H1 (cell line): ENCODE results near the gene TMEM106C. TPM values are rescaled to one million over a fixed set of nuclear protein-coding genes. Genes with fewer than 3 reads are reported as not detected.

Experiments
- CTCF ChIA-PET: fragments of 300-600 bp; sonication (Branson Sonifier 250); formaldehyde crosslinking; loops from one replicate; lab custom pipeline; 2021; ENCODE audit not compliant: partially characterized antibody; lab: Charles Lee
- POLR2A ChIA-PET: fragments of 300-600 bp; sonication (Branson Sonifier 250); formaldehyde crosslinking; loops from one replicate; lab custom pipeline; 2021; ENCODE audit warnings: inconsistent platforms; ENCODE audit not compliant: partially characterized antibody; lab: Charles Lee
- DNase-seq, 2 experiments: peaks; one replicate each; pipeline versions ENCODE4 v3.0.0 to v3.0.0-alpha.2; 2010 to 2022; ENCODE audit warnings: low spot score in 2 of 2, low read depth in 1 of 2, mixed read lengths in 1 of 2
- FAIRE-seq: peaks from 2 replicates; lab custom pipeline; 2011; peaks lifted over from hg19 to GRCh38; lab: Jason Lieb, UNC
- H2AFZ ChIP-seq: 2 replicates; pipeline ENCODE4 v1.8.1; 2012; ENCODE audit warnings: low read length, inconsistent platforms
- H2AK5ac ChIP-seq: 2 replicates; pipeline ENCODE4 v1.6.1; 2013; ENCODE audit warnings: low read depth, low read length
- H2BK120ac ChIP-seq: replicated peaks from 2 replicates; pipeline ENCODE3; 2013; ENCODE audit warnings: low read depth, low read length, inconsistent platforms
- H2BK12ac ChIP-seq: 2 replicates; pipeline ENCODE4 v1.6.1; 2013; ENCODE audit warnings: low read depth, low read length
- H2BK15ac ChIP-seq: 2 replicates; pipeline ENCODE4 v1.6.1; 2013; ENCODE audit warnings: low read length
- H2BK20ac ChIP-seq: 2 replicates; pipeline ENCODE4 v1.6.1; 2013; ENCODE audit warnings: low read length
- H2BK5ac ChIP-seq: 2 replicates; pipeline ENCODE4 v1.6.1; 2013; ENCODE audit warnings: low read depth, low read length
- H3K14ac ChIP-seq: 2 replicates; pipeline ENCODE4 v1.6.1; 2013; ENCODE audit warnings: inconsistent platforms; ENCODE audit not compliant: insufficient read length
- H3K18ac ChIP-seq: 2 replicates; pipeline ENCODE4 v1.6.1; 2013; ENCODE audit warnings: low read length; ENCODE audit errors: extremely low read depth
- H3K23ac ChIP-seq: 2 replicates; pipeline ENCODE4 v1.6.1; 2013; ENCODE audit warnings: inconsistent platforms; ENCODE audit not compliant: insufficient read length
- H3K23me2 ChIP-seq: 2 replicates; pipeline ENCODE4 v1.6.1; 2013; ENCODE audit warnings: low read depth, low read length
- H3K27ac ChIP-seq: 2 replicates; pipeline ENCODE4 v1.6.1; 2011; ENCODE audit warnings: low read depth, low read length, inconsistent platforms
- H3K27me3 ChIP-seq, 4 experiments: replicated peaks in 1 of 4; 1 replicate in 1 of 4; 2 replicates in 3 of 4; pipeline versions ENCODE4 v1.6.1 to v1.8.1; 2011 to 2013; ENCODE audit warnings: low read length in 3 of 4, mild to moderate bottlenecking in 3 of 4, inconsistent platforms in 2 of 4, mixed read lengths in 2 of 4, moderate library complexity in 1 of 4; ENCODE audit not compliant: control insufficient read depth in 3 of 4, insufficient read depth in 3 of 4; ENCODE audit errors: extremely low read depth in 1 of 4
- H3K36me3 ChIP-seq, 4 experiments: 2 replicates each; pipeline versions ENCODE4 v1.6.1 to v1.8.1; 2011 to 2013; ENCODE audit warnings: mild to moderate bottlenecking in 4 of 4, low read length in 3 of 4, moderate library complexity in 2 of 4, control low read depth in 1 of 4, inconsistent platforms in 1 of 4; ENCODE audit not compliant: insufficient read depth in 4 of 4, control insufficient read depth in 2 of 4
- H3K4ac ChIP-seq: replicated peaks from 2 replicates; pipeline ENCODE3; 2013; ENCODE audit warnings: low read length, low read depth, mixed read lengths, inconsistent platforms; ENCODE audit not compliant: insufficient read length
- H3K4me1 ChIP-seq, 4 experiments: replicated peaks in 1 of 4; 1 replicate in 1 of 4; 2 replicates in 3 of 4; pipeline versions ENCODE4 v1.6.1 to v1.8.1; 2011 to 2013; ENCODE audit warnings: low read length in 3 of 4, inconsistent platforms in 2 of 4, mixed read lengths in 1 of 4; ENCODE audit not compliant: insufficient read depth in 4 of 4, control insufficient read depth in 3 of 4
- H3K4me2 ChIP-seq, 2 experiments: 2 replicates each; pipeline versions ENCODE4 v1.6.1 to v1.8.1; 2011 to 2013; ENCODE audit warnings: low read depth in 2 of 2, low read length in 2 of 2, control low read depth in 1 of 2, inconsistent platforms in 1 of 2, mild to moderate bottlenecking in 1 of 2; ENCODE audit not compliant: insufficient read depth in 1 of 2
- H3K4me3 ChIP-seq, 4 experiments: fragments of 200-600, 300-600 bp in 1 of 4; sonication (generic), shearing (Covaris generic), sonication (Bioruptor Twin) in 1 of 4; 2 replicates each; pipeline versions ENCODE4 v1.5.1 to v1.8.1; 2011 to 2016; ENCODE audit warnings: low read length in 4 of 4, low read depth in 3 of 4, control low read depth in 2 of 4, inconsistent platforms in 2 of 4, mild to moderate bottlenecking in 2 of 4, mixed read lengths in 1 of 4, moderate library complexity in 1 of 4; ENCODE audit not compliant: insufficient read depth in 2 of 4; ENCODE audit errors: extremely low read depth in 1 of 4
- H3K56ac ChIP-seq: replicated peaks from 2 replicates; pipeline ENCODE3; 2013; ENCODE audit warnings: low read depth, mild to moderate bottlenecking, mixed read lengths, low read length, inconsistent platforms; ENCODE audit not compliant: insufficient read length
- H3K79me1 ChIP-seq: 2 replicates; pipeline ENCODE4 v1.6.1; 2013; ENCODE audit warnings: low read depth, low read length, control low read depth
- H3K79me2 ChIP-seq, 2 experiments: 2 replicates each; pipeline versions ENCODE4 v1.6.1 to v1.8.1; 2012 to 2013; ENCODE audit warnings: low read length in 2 of 2, mild to moderate bottlenecking in 2 of 2, inconsistent platforms in 1 of 2; ENCODE audit not compliant: insufficient read depth in 2 of 2, control insufficient read depth in 1 of 2
- H3K9ac ChIP-seq, 4 experiments: replicated peaks in 1 of 4; 1 replicate in 1 of 4; 2 replicates in 3 of 4; pipeline versions ENCODE4 v1.6.1 to v1.8.1; 2011 to 2013; ENCODE audit warnings: low read depth in 3 of 4, low read length in 3 of 4, control low read depth in 2 of 4, mild to moderate bottlenecking in 2 of 4, moderate library complexity in 2 of 4, inconsistent platforms in 1 of 4; ENCODE audit errors: extremely low read depth in 1 of 4
- H3K9me3 ChIP-seq, 2 experiments: 2 replicates each; pipeline versions ENCODE4 v1.6.1 to v1.8.1; 2012 to 2013; ENCODE audit warnings: mild to moderate bottlenecking in 2 of 2, moderate library complexity in 2 of 2, control low read depth in 1 of 2, inconsistent platforms in 1 of 2, low read depth in 1 of 2, low read length in 1 of 2, mixed read lengths in 1 of 2; ENCODE audit not compliant: insufficient read depth in 2 of 2
- H4K20me1 ChIP-seq, 2 experiments: replicated peaks in 1 of 2; 2 replicates each; pipeline versions ENCODE3 to v1.8.1; 2011 to 2013; ENCODE audit warnings: inconsistent platforms in 2 of 2, low read length in 2 of 2, mild to moderate bottlenecking in 1 of 2; ENCODE audit not compliant: insufficient read depth in 2 of 2, control insufficient read depth in 1 of 2
- H4K5ac ChIP-seq: 2 replicates; pipeline ENCODE4 v1.6.1; 2013; ENCODE audit warnings: low read length, low read depth, mixed read lengths, inconsistent platforms; ENCODE audit not compliant: insufficient read length
- H4K8ac ChIP-seq: 2 replicates; pipeline ENCODE4 v1.8.0; 2013; ENCODE audit warnings: mild to moderate bottlenecking, moderate library complexity, low read length, inconsistent platforms; ENCODE audit not compliant: insufficient read depth; ENCODE audit errors: extremely low read depth
- H4K91ac ChIP-seq: replicated peaks from 2 replicates; pipeline ENCODE3; 2013; ENCODE audit warnings: low read length, mixed read lengths, inconsistent platforms; ENCODE audit not compliant: insufficient read length
- E2F6 ChIP-seq: IDR thresholded peaks from 2 replicates; pipeline ENCODE4 v1.6.1; 2012; ENCODE audit warnings: inconsistent platforms
- EP300 ChIP-seq, 2 experiments: IDR thresholded peaks; 1 replicate in 1 of 2; 2 replicates in 1 of 2; pipeline ENCODE4 v1.6.1; 2011 to 2012; ENCODE audit warnings: low read depth in 2 of 2, low read length in 2 of 2, mild to moderate bottlenecking in 2 of 2, borderline replicate concordance in 1 of 2, inconsistent platforms in 1 of 2, moderate library complexity in 1 of 2
- KDM1A ChIP-seq: fragments of 200-600, 300-600 bp; sonication (generic); IDR thresholded peaks from 2 replicates; pipeline ENCODE4 v1.7.1; 2016; ENCODE audit warnings: mild to moderate bottlenecking, low read length, borderline replicate concordance
- SUZ12 ChIP-seq: fragments of 200-600 bp; sonication (generic); IDR thresholded peaks from 2 replicates; pipeline ENCODE4 v1.6.1; 2012; ENCODE audit warnings: mild to moderate bottlenecking, inconsistent platforms, low read length, moderate library complexity, mixed read lengths
- TCF12 ChIP-seq: IDR thresholded peaks from 2 replicates; pipeline ENCODE4 v1.6.1; 2011; ENCODE audit warnings: low read depth, mild to moderate bottlenecking, low read length
- WGBS, 2 experiments: shearing (Covaris generic) in 1 of 2; methylation state at CpG; one replicate each; pipeline versions ENCODE4 v1.1.6 to v1.1.7; 2013 to 2015; ENCODE audit warnings: low lambda C conversion rate in 2 of 2, mixed read lengths in 2 of 2, inconsistent platforms in 1 of 2, low coverage in 1 of 2, missing lambda C conversion rate in 1 of 2; ENCODE audit not compliant: insufficient replicate concordance in 2 of 2, insufficient coverage in 1 of 2, insufficient read length in 1 of 2; ENCODE audit errors: extremely low coverage in 1 of 2, missing lambda C conversion rate in 1 of 2; 5-methylcytosine and 5-hydroxymethylcytosine counted together
- polyA plus RNA-seq, 7 experiments: library from polyadenylated mRNA; depleted of rRNA in 3 of 7; stranded (reverse) in 5 of 7; unstranded in 2 of 7; fragments of >200 nt in 5 of 7; fragments of 200-250 nt in 2 of 7; gene quantifications; 1 replicate in 5 of 7; 2 replicates in 1 of 7; 4 replicates in 1 of 7; pipeline versions ENCODE4 v1.2.1 to v1.2.3, GENCODE V29; 2011 to 2013; ENCODE audit warnings: missing spikeins in 2 of 7, mixed read lengths in 2 of 7
- total RNA-seq: library from RNA; stranded (reverse); fragmentation: NEBNext Ultra II Directional; extraction: Animal tissue kit (Norgen Biotek cat#: 25700); gene quantifications from 2 replicates; pipeline ENCODE4 v1.2.1, GENCODE V29; 2021

Gene TMEM106C
- total and polyA plus RNA-seq, 2 of the 8 experiments (the other 6 are each of a cell fraction or from before 2014, with no cell fraction given): 36.6 to 45.3 TPM

DNA sequence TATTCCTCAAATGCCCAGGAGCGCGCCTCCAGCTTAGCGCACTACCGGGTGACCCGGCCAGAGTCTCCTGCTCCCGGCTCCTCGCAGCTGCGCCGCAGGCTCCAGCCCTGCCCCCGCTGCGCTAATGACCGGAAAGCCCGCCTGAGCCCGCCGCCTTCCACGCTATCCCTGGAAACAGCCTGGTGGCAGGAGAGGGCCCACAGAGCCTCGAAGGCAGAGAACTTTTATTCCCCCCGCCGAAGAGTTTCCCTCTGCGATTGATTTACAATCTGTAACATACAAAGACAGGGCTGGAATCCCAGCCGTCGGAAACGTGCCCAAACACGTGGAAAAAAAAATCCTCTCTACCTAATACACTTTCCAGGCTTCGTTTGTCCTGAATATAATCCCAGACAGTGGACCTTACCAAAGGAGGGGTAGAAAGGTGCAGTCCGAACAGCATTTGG lies 39.4 kb downstream of the TMEM106C start:
- H2BK5ac ChIP-seq: no peak overlapping the region
- no peak overlapping the region for H4K5ac ChIP-seq
- no peak for FAIRE-seq
- no peaks in the 10 kb centered on the region for H3K9me3 ChIP-seq
- no peak overlapping the region for H2AFZ ChIP-seq
- no peak overlapping the region for H3K27ac ChIP-seq
- H2AK5ac ChIP-seq: peak overlapping the region; percentile 33; the same call in 1 of the 2 replicates
- no peak overlapping the region for H4K8ac ChIP-seq
- H3K23ac ChIP-seq: no peak overlapping the region
- H3K79me2 ChIP-seq: no peaks in the 10 kb centered on the region
- H3K27me3 ChIP-seq: peaks cover 70 to 100% (median 99%) of the 10 kb centered on the region in 4 experiments
- no peak overlapping the region for H3K18ac ChIP-seq
- H3K9ac ChIP-seq: no peak overlapping the region
- peak overlapping the region; percentile 90 to 99 for H3K4me2 ChIP-seq
- H2BK15ac ChIP-seq: no peak overlapping the region
- DNase-seq: peak in 1 of 2 experiments; percentile 71
- H3K4me1 ChIP-seq: peaks cover 21 to 34% (median 24%) of the 10 kb centered on the region in 4 experiments
- H3K36me3 ChIP-seq: no peaks in the 10 kb centered on the region
- no peak overlapping the region for H4K91ac ChIP-seq
- H2BK12ac ChIP-seq: no peak overlapping the region
- H3K56ac ChIP-seq: no peak overlapping the region
- no peak for TF ChIP-seq KDM1A
- 0 out of 2 replicates have a peak, but pooled peaks have one; percentile 36 for TF ChIP-seq TCF12
- TF ChIP-seq EP300 (IDR thresholded peaks at IDR 0.05; ENCODE audit: borderline replicate concordance in 1 of 2, low read depth in 2 of 2, low read length in 2 of 2): no peak
- peak; percentile 90 for TF ChIP-seq SUZ12
- peak; percentile 27; the same call in 1 of the 2 replicates for TF ChIP-seq E2F6
- no peak overlapping the region for H2BK120ac ChIP-seq
- H2BK20ac ChIP-seq: peak overlapping the region; percentile 72; the same call in 1 of the 2 replicates
- 5% methylated on average over 26 of the region's 26 CpGs; no CpG with 5 or more reads in 1 of the 2 experiments for WGBS, 2 experiments
- peak overlapping the region in 1 of 4 experiments; percentile 60; a peak in 2 of 8 replicates for H3K4me3 ChIP-seq
- ChIA-PET CTCF (interaction anchor here (1.0 to 2.6 kb wide), 6 partner anchors 20 to 176 kb away, joined by 3 to 11 read pairs (median 4); partner anchors contain the start of gene TMEM106C), POLR2A (interaction anchor here (1.0 to 1.8 kb wide), 4 partner anchors 19 to 98 kb away, joined by 3 to 7 read pairs (median 4); partner anchors contain the start of genes TMEM106C and VDR)
- H3K4ac ChIP-seq: no peak overlapping the region
- H3K23me2 ChIP-seq: peaks cover 25% of the 10 kb centered on the region
- H3K79me1 ChIP-seq: no peaks in the 10 kb centered on the region; the same call in 1 of the 2 replicates
- H3K14ac ChIP-seq: no peak overlapping the region
- H4K20me1 ChIP-seq: peaks cover 5 to 21% of the 10 kb centered on the region in 2 experiments
